NB4 (cell line): ENCODE data around the gene PCDHA10.
"Not testable (repeated sequence)": the region's sequence is repeated elsewhere in the genome, so short reads cannot be mapped to it uniquely, and the experiment has no call there.

ENCODE experiments used
- DNase-seq: peaks from one replicate; pipeline ENCODE4 v3.0.0; 2010; ENCODE audit warnings: low read depth
- H3K4me3 ChIP-seq: one replicate; pipeline ENCODE4 v1.5.1; 2011; ENCODE audit warnings: mild to moderate bottlenecking, low read depth, low read length, moderate library complexity
- MYC ChIP-seq: IDR thresholded peaks from 2 replicates; pipeline ENCODE4 v1.6.1; 2011; ENCODE audit warnings: low read depth, low read length
- POLR2A ChIP-seq: IDR thresholded peaks from 2 replicates; pipeline ENCODE4 v1.6.1; 2011; ENCODE audit warnings: mild to moderate bottlenecking; ENCODE audit not compliant: insufficient read length; ENCODE audit errors: extremely low read depth
- TF ChIP-seq, protein P1 (sequence below): IDR thresholded peaks from 2 replicates; pipeline ENCODE4 v1.6.1; 2011; ENCODE audit warnings: low read depth, low read length
- TF ChIP-seq, protein P2 (sequence below): IDR thresholded peaks from one replicate; pipeline ENCODE4 v1.5.1; 2012; ENCODE audit warnings: low read depth, low read length

PCDHA10 gene

DNA sequence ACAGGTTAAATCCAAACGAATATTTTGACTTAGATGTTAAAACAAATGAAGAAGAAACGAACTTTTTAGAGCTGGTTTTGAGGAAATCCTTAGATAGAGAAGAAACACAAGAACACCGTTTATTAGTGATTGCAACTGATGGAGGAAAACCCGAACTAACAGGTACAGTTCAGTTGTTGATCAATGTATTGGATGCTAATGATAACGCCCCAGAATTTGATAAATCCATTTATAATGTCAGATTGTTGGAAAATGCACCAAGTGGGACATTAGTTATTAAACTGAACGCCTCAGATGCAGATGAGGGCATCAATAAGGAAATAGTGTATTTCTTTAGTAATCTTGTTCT is 33.4 kb upstream of the PCDHA10 start:
- H3K4me3 ChIP-seq: no peak overlapping the region
- DNase-seq: no peak
- no peak for TF ChIP-seq POLR2A
- TF ChIP-seq, protein P1, sequence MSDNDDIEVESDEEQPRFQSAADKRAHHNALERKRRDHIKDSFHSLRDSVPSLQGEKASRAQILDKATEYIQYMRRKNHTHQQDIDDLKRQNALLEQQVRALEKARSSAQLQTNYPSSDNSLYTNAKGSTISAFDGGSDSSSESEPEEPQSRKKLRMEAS: no peak
- TF ChIP-seq, protein P2, sequence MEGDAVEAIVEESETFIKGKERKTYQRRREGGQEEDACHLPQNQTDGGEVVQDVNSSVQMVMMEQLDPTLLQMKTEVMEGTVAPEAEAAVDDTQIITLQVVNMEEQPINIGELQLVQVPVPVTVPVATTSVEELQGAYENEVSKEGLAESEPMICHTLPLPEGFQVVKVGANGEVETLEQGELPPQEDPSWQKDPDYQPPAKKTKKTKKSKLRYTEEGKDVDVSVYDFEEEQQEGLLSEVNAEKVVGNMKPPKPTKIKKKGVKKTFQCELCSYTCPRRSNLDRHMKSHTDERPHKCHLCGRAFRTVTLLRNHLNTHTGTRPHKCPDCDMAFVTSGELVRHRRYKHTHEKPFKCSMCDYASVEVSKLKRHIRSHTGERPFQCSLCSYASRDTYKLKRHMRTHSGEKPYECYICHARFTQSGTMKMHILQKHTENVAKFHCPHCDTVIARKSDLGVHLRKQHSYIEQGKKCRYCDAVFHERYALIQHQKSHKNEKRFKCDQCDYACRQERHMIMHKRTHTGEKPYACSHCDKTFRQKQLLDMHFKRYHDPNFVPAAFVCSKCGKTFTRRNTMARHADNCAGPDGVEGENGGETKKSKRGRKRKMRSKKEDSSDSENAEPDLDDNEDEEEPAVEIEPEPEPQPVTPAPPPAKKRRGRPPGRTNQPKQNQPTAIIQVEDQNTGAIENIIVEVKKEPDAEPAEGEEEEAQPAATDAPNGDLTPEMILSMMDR: no peak
- TF ChIP-seq MYC: no peak

DNA sequence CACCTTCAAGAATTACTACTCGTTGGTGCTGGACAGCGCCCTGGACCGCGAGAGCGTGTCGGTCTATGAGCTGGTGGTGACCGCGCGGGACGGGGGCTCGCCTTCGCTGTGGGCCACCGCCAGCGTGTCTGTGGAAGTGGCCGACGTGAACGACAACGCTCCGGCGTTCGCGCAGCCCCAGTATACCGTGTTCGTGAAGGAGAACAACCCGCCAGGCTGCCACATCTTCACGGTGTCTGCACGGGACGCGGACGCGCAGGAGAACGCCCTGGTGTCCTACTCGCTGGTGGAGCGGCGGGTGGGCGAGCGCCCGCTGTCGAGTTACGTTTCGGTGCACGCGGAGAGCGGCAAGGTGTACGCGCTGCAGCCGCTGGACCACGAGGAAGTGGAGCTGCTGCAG is 32.7 kb upstream of the PCDHA10 start:
- DNase-seq, H3K4me3 ChIP-seq: not testable (repeated sequence)

DNA sequence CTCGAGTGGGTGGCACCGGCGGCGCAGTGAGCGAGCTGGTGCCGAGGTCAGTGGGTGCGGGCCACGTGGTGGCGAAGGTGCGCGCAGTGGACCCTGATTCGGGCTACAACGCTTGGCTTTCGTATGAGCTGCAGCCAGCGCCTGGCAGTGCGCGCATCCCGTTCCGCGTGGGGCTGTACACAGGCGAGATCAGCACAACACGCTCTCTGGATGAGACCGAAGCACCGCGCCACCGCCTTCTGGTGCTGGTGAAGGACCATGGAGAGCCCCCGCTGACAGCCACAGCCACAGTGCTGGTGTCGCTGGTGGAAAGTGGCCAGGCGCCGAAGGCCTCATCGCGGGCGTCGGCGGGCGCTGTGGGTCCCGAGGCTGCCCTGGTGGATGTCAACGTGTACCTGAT is 32.2 kb upstream of the PCDHA10 start:
- no peak overlapping the region for H3K4me3 ChIP-seq
- no peak for TF ChIP-seq MYC
- TF ChIP-seq, protein P2: no peak
- TF ChIP-seq, protein P1: no peak
- TF ChIP-seq POLR2A: no peak
- DNase-seq: no peak

DNA sequence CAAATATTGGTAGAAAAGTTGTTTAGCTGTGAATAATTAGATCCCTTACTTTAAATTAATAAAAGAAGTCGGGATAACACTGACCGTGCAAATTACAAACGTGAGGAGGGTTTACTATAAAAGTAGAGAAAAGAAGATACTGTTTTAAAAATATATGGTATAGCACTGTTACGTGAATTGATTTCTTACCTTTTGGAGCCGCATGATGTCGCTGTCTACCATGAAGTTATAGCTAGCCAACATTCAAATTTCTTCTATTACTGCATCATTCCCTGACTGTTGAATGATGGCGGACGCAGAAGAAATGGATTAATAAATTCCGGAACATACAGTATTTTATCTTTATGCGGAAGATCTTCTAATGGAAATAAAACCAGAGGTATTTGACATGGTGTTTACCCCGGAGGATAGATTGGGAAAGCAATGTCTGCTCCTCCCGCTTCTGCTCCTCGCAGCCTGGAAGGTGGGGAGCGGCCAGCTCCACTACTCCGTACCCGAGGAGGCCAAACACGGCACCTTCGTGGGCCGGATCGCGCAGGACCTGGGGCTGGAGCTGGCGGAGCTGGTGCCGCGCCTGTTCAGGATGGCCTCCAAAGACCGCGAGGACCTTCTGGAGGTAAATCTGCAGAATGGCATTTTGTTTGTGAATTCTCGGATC is 27.9 kb upstream of the PCDHA10 start, which contains the start of gene PCDHA6:
TSS of gene PCDHA6 (plus strand) at position 257 of the 658 bp plus-strand sequence. CDS start at position 389, 132 bp downstream.
- TF ChIP-seq, protein P2: no peak
- TF ChIP-seq POLR2A: no peak
- TF ChIP-seq, protein P1: no peak
- TF ChIP-seq MYC: no peak
- H3K4me3 ChIP-seq: no peak within 1 kb of the TSS
- no peak for DNase-seq

DNA sequence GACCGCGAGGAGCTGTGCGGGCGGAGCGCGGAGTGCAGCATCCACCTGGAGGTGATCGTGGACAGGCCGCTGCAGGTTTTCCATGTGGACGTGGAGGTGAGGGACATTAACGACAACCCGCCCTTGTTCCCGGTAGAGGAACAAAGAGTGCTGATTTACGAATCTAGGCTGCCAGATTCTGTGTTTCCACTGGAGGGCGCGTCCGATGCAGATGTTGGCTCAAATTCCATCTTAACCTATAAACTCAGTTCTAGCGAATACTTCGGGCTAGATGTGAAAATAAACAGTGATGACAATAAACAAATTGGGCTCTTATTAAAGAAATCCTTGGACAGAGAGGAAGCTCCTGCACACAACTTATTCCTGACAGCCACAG is 27.3 kb upstream of the PCDHA10 start:
- H3K4me3 ChIP-seq: no peak overlapping the region
- TF ChIP-seq, protein P1: no peak
- TF ChIP-seq, protein P2: no peak
- TF ChIP-seq MYC (no peak), POLR2A (no peak)
- DNase-seq: no peak

DNA sequence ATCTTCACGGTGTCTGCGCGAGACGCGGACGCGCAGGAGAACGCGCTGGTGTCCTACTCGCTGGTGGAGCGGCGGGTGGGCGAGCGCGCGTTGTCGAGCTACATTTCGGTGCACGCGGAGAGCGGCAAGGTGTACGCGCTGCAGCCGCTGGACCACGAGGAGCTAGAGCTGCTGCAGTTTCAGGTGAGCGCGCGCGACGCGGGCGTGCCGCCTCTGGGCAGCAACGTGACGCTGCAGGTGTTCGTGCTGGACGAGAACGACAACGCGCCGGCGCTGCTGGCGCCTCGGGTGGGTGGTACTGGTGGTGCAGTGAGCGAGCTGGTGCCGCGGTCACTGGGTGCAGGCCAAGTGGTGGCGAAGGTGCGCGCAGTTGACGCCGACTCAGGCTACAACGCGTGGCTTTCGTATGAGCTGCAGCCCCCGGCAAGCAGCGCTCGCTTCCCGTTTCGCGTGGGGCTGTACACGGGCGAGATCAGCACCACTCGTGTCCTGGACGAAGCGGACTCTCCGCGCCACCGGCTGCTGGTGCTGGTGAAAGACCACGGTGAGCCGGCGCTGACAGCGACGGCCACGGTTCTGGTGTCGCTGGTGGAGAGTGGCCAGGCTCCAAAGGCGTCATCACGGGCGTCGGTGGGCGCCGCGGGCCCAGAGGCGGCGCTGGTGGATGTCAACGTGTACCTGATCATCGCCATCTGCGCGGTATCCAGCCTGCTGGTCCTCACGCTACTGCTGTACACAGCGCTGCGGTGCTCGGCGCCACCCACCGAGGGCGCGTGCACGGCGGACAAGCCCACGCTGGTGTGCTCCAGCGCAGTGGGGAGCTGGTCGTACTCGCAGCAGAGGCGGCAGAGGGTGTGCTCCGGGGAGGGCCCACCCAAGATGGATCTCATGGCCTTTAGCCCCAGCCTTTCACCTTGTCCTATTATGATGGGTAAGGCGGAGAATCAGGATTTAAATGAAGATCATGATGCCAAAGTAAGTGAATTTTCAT is 25.9 kb upstream of the PCDHA10 start:
- not testable (repeated sequence) for H3K4me3 ChIP-seq, DNase-seq
